ENCODE data around the gene CHCHD6.

Gene CHCHD6

GRCh38 chr3:126986001-126986400 is 282.0 kb downstream of the CHCHD6 start:
- H3F3A ChIP-seq (ENCODE audit: insufficient read depth) = no peaks in the 10 kb centered on the region
- no peaks in the 10 kb centered on the region for H3K36me3 ChIP-seq (ENCODE audit: low read length)
- H3K27me3 ChIP-seq (ENCODE audit: low read length) = no peaks in the 10 kb centered on the region
- TF ChIP-seq EZH2phosphoT487 (conservative IDR thresholded peaks at IDR 0.05; ENCODE audit: low read length) (no peak), CTCF (IDR thresholded peaks at IDR 0.05; ENCODE audit: insufficient read depth, low read length, poor library complexity, severe bottlenecking) (no peak)
- no peak overlapping the region for H2AFZ ChIP-seq (ENCODE audit: low read depth, low read length, severe bottlenecking)
- no peaks in the 10 kb centered on the region for H3K79me2 ChIP-seq (ENCODE audit: insufficient read depth, low read length)
- no peaks in the 10 kb centered on the region for H3K9me2 ChIP-seq (replicated peaks; ENCODE audit: insufficient read depth, low read length)
- H3K9ac ChIP-seq (ENCODE audit: low read length) = no peak overlapping the region
- no peak overlapping the region for H3K4me3 ChIP-seq (ENCODE audit: insufficient read depth, low read length, poor library complexity, severe bottlenecking)
- no peak overlapping the region for H3K4me2 ChIP-seq (ENCODE audit: low read depth, low read length, poor library complexity, severe bottlenecking)
- H3K9me3 ChIP-seq (ENCODE audit: insufficient read depth, low read length) = no peaks in the 10 kb centered on the region
- H4K20me1 ChIP-seq (ENCODE audit: low read depth, low read length) = no peaks in the 10 kb centered on the region
- no peak overlapping the region for H3K27ac ChIP-seq (ENCODE audit: low read depth, low read length)

DNA sequence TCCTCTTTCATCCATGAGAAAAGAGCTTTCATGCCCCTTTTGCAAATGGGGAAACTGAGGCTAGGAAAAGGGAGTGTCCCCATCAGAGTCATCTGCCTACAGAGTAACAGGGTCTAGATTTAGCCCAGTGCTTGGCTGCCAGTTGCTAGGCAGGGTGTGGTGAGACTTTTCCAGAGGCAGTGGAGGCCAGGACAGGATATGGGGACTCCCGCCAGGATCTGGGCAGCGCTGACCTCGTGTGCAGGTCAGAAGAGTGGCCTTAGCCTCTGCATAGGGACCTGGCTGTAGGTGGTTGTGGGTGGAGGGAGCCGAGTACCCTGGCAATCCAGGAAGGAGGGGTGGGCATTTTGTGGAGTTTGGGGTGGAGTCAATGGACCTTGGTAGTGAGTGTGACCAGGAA is 283.1 kb downstream of the CHCHD6 start:
- Histone ChIP-seq H3K9me3 (ENCODE audit: insufficient read depth, low read length) (no peaks in the 10 kb centered on the region), H3K36me3 (ENCODE audit: low read length) (no peaks in the 10 kb centered on the region), H3K79me2 (ENCODE audit: insufficient read depth, low read length) (no peaks in the 10 kb centered on the region), H2AFZ (ENCODE audit: low read depth, low read length, severe bottlenecking) (no peak overlapping the region), H3K27me3 (ENCODE audit: low read length) (no peaks in the 10 kb centered on the region), H3K4me2 (ENCODE audit: low read depth, low read length, poor library complexity, severe bottlenecking) (no peak overlapping the region), H3F3A (ENCODE audit: insufficient read depth) (no peaks in the 10 kb centered on the region), H4K20me1 (ENCODE audit: low read depth, low read length) (no peaks in the 10 kb centered on the region), H3K4me3 (ENCODE audit: insufficient read depth, low read length, poor library complexity, severe bottlenecking) (no peak overlapping the region), H3K9me2 (replicated peaks; ENCODE audit: insufficient read depth, low read length) (no peaks in the 10 kb centered on the region), H3K27ac (ENCODE audit: low read depth, low read length) (no peak overlapping the region), H3K9ac (ENCODE audit: low read length) (no peak overlapping the region)
- no peak for TF ChIP-seq EZH2phosphoT487 (conservative IDR thresholded peaks at IDR 0.05; ENCODE audit: low read length)
- TF ChIP-seq CTCF (IDR thresholded peaks at IDR 0.05; ENCODE audit: insufficient read depth, low read length, poor library complexity, severe bottlenecking) = no peak

- H2AFZ ChIP-seq (ENCODE audit: low read depth, low read length, severe bottlenecking) = no peak overlapping the region
- no peaks in the 10 kb centered on the region for H3K79me2 ChIP-seq (ENCODE audit: insufficient read depth, low read length)
- H3K27me3 ChIP-seq (ENCODE audit: low read length) = no peaks in the 10 kb centered on the region
- no peaks in the 10 kb centered on the region for H3K9me2 ChIP-seq (replicated peaks; ENCODE audit: insufficient read depth, low read length)
- H3F3A ChIP-seq (ENCODE audit: insufficient read depth) = no peaks in the 10 kb centered on the region
- no peak overlapping the region for H3K4me2 ChIP-seq (ENCODE audit: low read depth, low read length, poor library complexity, severe bottlenecking)
- H3K9me3 ChIP-seq (ENCODE audit: insufficient read depth, low read length) = no peaks in the 10 kb centered on the region
- no peak overlapping the region for H3K4me3 ChIP-seq (ENCODE audit: insufficient read depth, low read length, poor library complexity, severe bottlenecking)
- H3K27ac ChIP-seq (ENCODE audit: low read depth, low read length) = no peak overlapping the region
- no peaks in the 10 kb centered on the region for H4K20me1 ChIP-seq (ENCODE audit: low read depth, low read length)
- no peak overlapping the region for H3K9ac ChIP-seq (ENCODE audit: low read length)
- no peaks in the 10 kb centered on the region for H3K36me3 ChIP-seq (ENCODE audit: low read length)
- no peak for TF ChIP-seq EZH2phosphoT487 (conservative IDR thresholded peaks at IDR 0.05; ENCODE audit: low read length)
- no peak for TF ChIP-seq CTCF (IDR thresholded peaks at IDR 0.05; ENCODE audit: insufficient read depth, low read length, poor library complexity, severe bottlenecking)
Measured at GRCh38 chr3:126987596-126987995, 283.6 kb downstream of the CHCHD6 start.
